Measurements from ENCODE around the gene GSN. TPM values are rescaled to one million over a fixed set of nuclear protein-coding genes. Genes with fewer than 3 reads are reported as not detected.

GSN gene
- total and polyA plus RNA-seq, 10 of the 15 experiments (the other 5 are each of a cell fraction or from before 2014, with no cell fraction given): 0.66 to 9.2 (median 6.2) TPM

DNA sequence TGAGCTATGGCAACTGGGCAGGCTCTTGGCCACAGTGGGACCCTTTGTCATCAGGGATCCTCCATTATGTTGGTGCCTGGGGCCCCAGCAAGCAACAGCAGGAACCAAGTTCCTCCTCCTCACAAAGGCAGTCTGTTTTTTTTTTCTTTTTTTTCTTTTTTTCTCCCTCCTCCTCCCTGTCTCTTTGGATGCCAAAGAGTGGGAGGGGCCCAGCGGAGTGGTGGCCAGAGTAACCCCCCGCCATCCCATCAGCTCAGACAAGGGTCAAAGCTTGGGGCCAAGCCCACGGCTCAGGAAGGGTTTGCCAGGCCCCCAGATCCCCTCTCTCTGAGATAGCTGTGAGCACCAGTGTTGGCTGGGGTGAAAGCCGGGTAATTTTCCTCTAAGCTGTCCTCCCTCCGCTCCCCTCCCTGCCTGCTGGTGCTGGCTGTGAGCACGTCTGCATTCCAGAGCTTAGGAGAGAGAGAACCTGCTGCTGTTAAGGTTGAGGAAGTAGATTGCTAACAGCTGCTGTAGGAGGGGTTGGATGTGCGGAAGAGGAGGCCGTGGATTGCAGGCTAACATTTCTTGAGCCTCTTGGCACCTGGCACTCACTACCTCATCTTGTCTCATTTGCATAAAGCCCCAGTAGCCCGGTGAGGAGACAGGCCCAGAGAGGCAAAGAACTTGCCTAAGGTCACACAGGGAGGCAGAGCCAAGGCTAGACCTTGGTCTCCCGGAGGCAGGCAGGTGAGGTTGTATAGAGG is 21.2 kb downstream of the GSN start:
- no peak overlapping the region for H3K4me2 ChIP-seq (ENCODE audit: control insufficient read depth, insufficient read depth)
- RAD21 ChIA-PET (ENCODE audit: unreplicated experiment): no interaction called here
- H3K36me3 ChIP-seq (ENCODE audit: control insufficient read depth in 2 of 2, insufficient read depth in 2 of 2, low read length in 1 of 2): no peaks in the 10 kb centered on the region
- no peaks in the 10 kb centered on the region; the same call in 1 of the 2 replicates for H4K20me1 ChIP-seq (ENCODE audit: control insufficient read depth, insufficient read depth)
- in situ Hi-C loops (cut with MboI): no loop called here
- TF ChIP-seq ZNF274 (IDR thresholded peaks at IDR 0.05; ENCODE audit: insufficient read depth, insufficient read length) (no peak), NFYB (IDR thresholded peaks at IDR 0.05; ENCODE audit: insufficient read depth, low read depth, low read length) (no peak), ZNF24 (IDR thresholded peaks at IDR 0.05) (no peak)
- TF ChIP-seq, protein P1, sequence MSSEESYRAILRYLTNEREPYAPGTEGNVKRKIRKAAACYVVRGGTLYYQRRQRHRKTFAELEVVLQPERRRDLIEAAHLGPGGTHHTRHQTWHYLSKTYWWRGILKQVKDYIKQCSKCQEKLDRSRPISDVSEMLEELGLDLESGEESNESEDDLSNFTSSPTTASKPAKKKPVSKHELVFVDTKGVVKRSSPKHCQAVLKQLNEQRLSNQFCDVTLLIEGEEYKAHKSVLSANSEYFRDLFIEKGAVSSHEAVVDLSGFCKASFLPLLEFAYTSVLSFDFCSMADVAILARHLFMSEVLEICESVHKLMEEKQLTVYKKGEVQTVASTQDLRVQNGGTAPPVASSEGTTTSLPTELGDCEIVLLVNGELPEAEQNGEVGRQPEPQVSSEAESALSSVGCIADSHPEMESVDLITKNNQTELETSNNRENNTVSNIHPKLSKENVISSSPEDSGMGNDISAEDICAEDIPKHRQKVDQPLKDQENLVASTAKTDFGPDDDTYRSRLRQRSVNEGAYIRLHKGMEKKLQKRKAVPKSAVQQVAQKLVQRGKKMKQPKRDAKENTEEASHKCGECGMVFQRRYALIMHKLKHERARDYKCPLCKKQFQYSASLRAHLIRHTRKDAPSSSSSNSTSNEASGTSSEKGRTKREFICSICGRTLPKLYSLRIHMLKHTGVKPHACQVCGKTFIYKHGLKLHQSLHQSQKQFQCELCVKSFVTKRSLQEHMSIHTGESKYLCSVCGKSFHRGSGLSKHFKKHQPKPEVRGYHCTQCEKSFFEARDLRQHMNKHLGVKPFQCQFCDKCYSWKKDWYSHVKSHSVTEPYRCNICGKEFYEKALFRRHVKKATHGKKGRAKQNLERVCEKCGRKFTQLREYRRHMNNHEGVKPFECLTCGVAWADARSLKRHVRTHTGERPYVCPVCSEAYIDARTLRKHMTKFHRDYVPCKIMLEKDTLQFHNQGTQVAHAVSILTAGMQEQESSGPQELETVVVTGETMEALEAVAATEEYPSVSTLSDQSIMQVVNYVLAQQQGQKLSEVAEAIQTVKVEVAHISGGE (CRISPR knock-in tag; IDR thresholded peaks at IDR 0.05): no peak
- no peak overlapping the region for H2AFZ ChIP-seq (ENCODE audit: control insufficient read depth, low read depth, low read length)
- H3K4me3 ChIP-seq: no peak overlapping the region
- no peaks in the 10 kb centered on the region for H3K79me2 ChIP-seq (ENCODE audit: control insufficient read depth, insufficient read depth, low read length)
- H3K4me1 ChIP-seq (ENCODE audit: control insufficient read depth, insufficient read depth, low read length): no peaks in the 10 kb centered on the region
- FAIRE-seq (no peak), DNase-seq (ENCODE audit: low read depth, low spot score) (no peak), ATAC-seq (no peak)
- H3K9me3 ChIP-seq (replicated peaks; ENCODE audit: control insufficient read depth, insufficient read depth, low read length): no peaks in the 10 kb centered on the region
- intact Hi-C loops (cut with micrococcal nuclease; ENCODE audit: unreplicated experiment): no loop called here
- H3K27ac ChIP-seq (ENCODE audit: control insufficient read depth, insufficient read depth): no peak overlapping the region
- CTCF ChIA-PET: interaction anchor here (1.7 kb wide), 1 partner anchor 11 kb away, joined by 8 read pairs; no protein-coding TSS in a partner anchor
- no TSS peak for BruUV-seq (replicated peaks)
- no peak overlapping the region for H3K9ac ChIP-seq (ENCODE audit: control insufficient read depth, insufficient read depth, low read length)
- POLR2A ChIA-PET: no interaction called here
- WGBS (ENCODE audit: insufficient coverage, insufficient replicate concordance, low lambda C conversion rate, missing lambda C conversion rate): 63% methylated on average over 10 of the region's 10 CpGs
- SMC1A ChIA-PET (ENCODE audit: uncharacterized antibody, unreplicated experiment): interaction anchor here (0.9 to 1.2 kb wide), 2 partner anchors 11 to 18 kb away, joined by 3 read pairs; no protein-coding TSS in a partner anchor
- no peaks in the 10 kb centered on the region for H3K27me3 ChIP-seq (replicated peaks in 1 of 2; ENCODE audit: control insufficient read depth in 2 of 2, insufficient read depth in 2 of 2, low read length in 1 of 2)
